HG03025 (cell line): ENCODE results near the gene CST3.

ENCODE experiments used
- ATAC-seq: cut with Tn5 transposase; IDR thresholded peaks from one replicate; pipeline ENCODE4 v1.9.1; 2021; ENCODE audit warnings: mild to moderate bottlenecking, moderate library complexity; ENCODE audit not compliant: unreplicated experiment, low FRiP score

The CST3 gene

DNA sequence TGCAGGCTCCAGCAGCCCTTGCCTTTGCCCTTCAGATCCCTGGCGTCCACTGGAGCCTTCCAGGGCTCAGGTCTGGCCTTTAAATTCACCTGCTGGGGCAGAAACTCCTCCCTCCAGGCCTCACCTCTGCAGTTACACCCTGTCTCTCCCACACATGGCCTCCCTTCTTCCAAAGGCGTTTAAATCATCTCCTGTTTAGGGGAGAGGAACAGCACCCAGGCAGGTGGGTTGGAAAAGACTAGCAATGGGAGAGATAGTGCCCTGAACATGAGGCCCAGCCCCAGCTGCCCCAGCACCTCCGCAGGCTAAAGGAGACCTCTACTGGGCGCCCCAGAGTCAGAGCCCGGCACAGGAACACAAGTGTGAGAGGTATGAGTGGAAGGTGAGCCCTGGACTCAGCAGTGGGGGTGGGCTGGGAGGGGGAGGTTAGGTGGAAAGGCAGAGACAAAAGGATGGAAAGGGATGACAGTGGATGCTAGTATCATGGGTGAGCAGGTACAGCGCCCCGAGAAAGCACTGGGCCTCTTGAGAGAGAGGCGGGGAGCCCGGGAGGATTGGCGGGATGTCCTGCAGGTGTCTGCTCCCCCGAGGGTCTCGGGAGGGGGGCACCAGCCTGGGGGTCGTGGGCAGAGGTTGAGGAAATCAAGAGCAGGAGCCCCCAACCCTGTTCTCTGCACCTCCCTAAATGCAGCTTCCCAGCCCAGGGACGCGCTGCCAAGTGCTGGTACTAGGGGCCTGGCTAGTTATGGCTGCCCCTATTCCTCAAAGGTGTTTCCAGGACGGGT, 31.7 kb downstream of the CST3 start, which contains the start of gene CST9:
Gene CST9 (minus strand): TSS at position 51 of the 785 bp plus-strand sequence. CDS start 53 bp downstream, outside the sequence.
- ATAC-seq, result no peak

DNA sequence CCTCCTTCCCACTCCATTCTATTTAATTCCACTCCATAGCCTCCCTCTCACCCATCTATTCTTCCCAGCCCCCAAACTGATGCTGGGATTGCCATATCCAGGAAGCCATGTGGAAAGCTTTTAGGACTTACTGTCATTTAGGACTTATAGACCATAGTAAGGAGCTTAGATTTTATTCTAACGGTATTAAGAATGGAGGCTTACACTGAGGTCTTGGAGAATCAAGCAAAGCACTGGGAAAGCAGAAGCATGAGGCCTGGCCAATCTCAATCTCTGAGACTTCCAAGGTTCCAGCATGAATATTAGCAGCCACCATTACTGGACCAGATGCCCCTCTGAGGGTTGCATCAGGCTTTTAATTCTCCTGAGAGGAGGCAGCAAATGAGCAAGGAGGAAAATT, 33.4 kb downstream of the CST3 start:
- no peak for ATAC-seq

DNA sequence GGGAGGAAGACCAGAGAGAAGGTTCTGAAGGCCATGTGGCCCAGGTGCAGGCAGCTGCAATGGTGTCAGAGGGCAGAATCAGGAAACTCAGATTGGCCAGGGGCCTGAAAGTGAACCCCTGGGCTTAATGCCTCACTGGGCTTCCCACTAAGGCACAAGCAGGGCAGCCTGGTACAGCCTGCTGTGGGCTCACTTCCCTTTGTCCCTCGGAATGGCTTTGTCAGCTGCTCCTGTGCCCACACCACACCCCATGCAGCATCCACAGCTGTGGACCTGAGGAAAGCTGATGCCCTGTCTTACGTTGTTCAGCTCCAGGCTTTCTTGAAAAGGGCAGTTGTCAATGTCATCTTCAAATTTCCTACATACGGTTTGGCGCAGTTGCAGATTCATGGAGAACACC, 34.4 kb downstream of the CST3 start:
- ATAC-seq, result no peak

DNA sequence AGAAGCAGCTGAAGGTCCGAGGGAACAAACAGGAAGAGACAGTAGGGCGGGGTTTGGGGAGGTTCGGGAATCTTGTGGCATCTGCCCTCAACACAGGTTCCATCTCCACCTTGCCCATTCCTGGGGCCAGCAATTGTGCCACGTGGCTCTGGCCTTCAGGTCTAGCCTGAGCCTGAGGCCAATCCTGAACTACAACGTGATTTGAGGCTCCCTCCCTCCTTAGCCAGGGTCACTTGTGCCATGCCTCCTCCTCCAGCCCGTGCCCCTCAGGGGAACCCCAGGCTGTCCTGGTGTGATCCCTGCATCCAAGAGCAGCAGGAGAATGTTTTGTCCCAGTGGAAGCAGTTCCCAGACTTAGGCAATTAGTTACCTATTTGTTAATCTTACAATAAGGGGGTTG, 35.1 kb downstream of the CST3 start:
- no peak for ATAC-seq

- no peak for ATAC-seq
Measured at GRCh38 chr20:23602241-23602640, 35.5 kb downstream of the CST3 start.

DNA sequence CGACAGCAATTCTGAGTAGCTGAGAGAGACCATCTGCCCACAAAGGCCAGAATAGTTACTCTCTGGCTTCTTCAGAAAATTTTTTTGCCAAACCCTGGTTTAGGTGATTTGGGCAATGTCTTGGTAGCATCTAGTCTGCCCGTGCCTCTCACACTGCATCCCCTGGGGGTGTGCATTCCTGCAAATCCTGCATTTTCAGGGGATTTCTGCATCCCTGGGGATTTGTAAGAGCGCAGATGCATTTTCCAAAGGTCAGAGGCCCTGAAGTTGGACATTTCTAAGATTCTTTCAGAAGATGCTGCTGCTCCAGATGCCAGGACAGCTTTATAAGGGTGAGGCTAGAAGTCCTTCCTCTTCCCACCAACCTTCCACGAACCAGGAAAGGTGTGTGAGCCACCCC, 36.0 kb downstream of the CST3 start:
- no peak for ATAC-seq

- no peak for ATAC-seq
Measured at GRCh38 chr20:23598481-23598880, 39.3 kb downstream of the CST3 start.

DNA sequence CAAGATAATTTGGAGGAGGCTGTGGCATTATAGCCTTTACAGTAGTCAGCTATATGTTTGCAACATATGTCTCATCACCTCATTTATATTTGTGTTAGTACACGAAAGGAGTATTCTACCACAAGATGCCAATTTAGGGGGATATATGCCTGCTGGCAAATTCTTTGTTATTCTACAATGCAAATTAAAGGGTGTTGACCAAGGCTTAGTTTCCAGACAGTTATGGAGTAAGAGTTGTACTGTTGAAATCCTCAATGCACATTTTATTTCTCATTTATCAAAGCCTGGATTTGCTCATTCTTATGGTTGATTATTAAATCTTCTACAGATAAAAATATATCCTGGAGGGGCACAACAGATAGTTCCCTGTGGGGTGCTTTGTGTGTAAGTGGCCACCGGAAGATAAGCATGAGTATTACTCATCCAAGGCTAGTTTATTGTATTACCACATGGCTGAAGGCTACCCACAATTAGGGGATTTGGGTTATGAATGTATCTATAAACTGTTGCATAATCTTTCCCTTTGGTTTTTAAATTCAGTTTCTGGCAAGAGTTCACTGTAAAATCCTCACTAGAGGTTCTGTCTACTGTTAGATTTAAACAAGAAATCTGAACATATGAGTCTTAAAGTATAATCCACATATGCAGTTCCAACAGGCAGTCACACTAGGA, 41.0 kb downstream of the CST3 start:
- ATAC-seq, result no peak

DNA sequence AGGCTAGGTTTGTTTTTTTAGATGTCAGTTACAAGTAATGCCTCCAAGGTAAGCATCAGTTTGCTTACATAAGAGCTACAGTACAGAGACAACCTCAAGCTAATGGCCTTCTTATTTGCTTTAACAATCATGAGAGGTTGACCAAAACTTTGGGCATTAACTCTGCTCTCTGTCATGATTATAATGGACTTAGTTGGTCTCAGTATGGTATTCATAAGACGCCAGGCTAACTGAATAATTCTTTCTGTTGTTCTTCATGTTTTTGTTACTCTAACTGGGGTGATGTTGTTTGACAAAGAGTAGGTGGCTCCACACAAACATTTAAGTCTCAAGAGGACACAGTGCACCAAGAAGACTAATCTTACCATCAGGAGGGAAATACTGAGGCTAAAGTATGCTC, 41.8 kb downstream of the CST3 start:
- no peak for ATAC-seq

- no peak for ATAC-seq
Measured at GRCh38 chr20:23588434-23589403, 49.0 kb downstream of the CST3 start.

- ATAC-seq, result no peak
Measured at GRCh38 chr20:23587631-23588030, 50.1 kb downstream of the CST3 start.

- no peak for ATAC-seq
Measured at GRCh38 chr20:23586735-23587525, 50.8 kb downstream of the CST3 start.

GRCh38 chr20:23585808-23586734, 51.7 kb downstream of the CST3 start:
- no peak for ATAC-seq

DNA sequence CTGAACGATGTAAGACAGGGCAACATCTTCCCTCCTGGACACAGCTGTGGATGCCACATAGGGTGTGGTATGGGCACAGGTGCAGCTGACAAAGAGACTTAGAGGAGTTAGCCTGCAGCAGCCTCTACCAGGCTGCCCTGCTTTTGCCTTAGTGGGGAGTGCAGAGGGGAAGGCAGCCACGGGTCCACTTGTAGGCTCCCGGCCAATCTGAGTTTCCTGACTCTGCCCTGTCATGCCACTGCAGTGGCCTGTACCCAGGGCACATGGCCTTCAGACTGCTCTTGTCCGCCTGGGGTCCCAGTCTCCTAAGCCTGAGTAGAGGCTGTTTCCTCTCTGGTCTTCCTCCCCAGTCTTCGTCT, 52.3 kb downstream of the CST3 start:
- ATAC-seq, result no peak

DNA sequence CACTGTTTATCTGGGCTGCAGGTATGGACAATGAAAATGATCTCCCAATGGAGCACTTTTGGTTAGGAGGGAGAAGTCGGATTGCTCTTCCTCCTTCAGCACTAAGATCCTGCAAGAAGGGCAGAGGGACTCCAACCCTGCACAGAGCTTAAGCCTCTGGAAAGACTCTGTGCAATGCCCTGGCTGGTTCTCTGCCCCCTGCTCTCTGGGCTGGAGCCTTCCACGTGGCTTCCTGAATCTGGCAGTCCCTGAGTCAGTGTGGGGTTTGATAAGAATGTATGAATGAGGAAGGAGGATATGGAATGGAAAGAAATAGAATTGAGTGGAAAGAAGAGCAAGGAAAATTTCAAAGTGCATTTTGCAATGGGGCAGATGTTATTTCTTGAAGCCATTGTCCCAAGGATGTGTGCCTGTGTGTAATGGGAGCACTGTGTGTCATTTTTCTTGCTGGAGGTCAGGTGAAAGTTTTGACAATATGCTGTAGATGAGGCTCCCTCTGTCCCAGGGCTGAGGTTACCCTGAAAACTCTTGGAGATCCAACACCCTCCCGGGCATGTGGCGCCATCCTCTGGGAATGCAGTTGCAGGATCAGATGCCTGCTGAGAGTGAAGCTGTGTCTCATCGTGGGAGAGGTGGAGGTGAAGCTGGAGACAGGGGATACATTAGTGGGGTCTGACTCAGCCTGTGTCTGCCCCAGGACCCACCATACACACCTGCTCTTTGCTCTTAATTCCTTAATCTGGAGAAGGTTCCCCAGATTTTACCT, 53.1 kb downstream of the CST3 start:
- no peak for ATAC-seq
